Epithelial cell of proximal tubule (primary cell): Measurements from ENCODE around the gene SEPTIN1. TPM values are rescaled to one million over a fixed set of nuclear protein-coding genes. Genes with fewer than 3 reads are reported as not detected.

Experiments
- DNase-seq: peaks from one replicate; pipeline ENCODE4 v3.0.0-alpha.2; 2011; ENCODE audit warnings: low read depth
- H3K4me3 ChIP-seq: 2 replicates; pipeline ENCODE4 v1.5.1; 2011; ENCODE audit warnings: low read depth, mild to moderate bottlenecking, low read length
- total RNA-seq: library from RNA; depleted of rRNA; stranded (reverse); fragments of >200 nt; gene quantifications from 2 replicates; pipeline ENCODE4 v1.2.3, GENCODE V29; 2015
- TF ChIP-seq, protein P1 (sequence below): conservative IDR thresholded peaks from 2 replicates; pipeline ENCODE4 v1.5.1; 2012; ENCODE audit warnings: low read depth, mild to moderate bottlenecking, low read length

SEPTIN1 gene
- total RNA-seq, 1 donor from 2014 or later: 0.23 TPM

DNA sequence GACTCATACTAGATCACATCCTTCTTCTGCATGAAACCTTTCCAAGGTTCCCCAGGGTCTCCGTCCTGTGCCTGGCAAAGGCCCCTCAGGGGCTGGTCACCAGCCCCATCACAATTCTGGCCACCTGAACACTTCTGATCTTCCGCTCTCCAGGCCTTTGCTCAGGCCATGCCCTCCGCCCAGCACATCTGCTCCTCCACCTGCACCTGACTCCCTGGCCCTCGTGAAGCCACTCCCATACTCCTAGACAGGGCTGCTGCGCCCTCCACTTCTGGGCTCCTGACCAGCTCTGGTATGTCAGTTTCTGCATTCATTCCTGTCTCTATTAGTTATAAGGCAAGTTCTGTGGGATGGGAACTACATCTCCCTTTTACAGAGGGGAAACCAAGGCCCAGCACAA, 9.6 kb downstream of the SEPTIN1 start:
- DNase-seq: no peak
- TF ChIP-seq, protein P1, sequence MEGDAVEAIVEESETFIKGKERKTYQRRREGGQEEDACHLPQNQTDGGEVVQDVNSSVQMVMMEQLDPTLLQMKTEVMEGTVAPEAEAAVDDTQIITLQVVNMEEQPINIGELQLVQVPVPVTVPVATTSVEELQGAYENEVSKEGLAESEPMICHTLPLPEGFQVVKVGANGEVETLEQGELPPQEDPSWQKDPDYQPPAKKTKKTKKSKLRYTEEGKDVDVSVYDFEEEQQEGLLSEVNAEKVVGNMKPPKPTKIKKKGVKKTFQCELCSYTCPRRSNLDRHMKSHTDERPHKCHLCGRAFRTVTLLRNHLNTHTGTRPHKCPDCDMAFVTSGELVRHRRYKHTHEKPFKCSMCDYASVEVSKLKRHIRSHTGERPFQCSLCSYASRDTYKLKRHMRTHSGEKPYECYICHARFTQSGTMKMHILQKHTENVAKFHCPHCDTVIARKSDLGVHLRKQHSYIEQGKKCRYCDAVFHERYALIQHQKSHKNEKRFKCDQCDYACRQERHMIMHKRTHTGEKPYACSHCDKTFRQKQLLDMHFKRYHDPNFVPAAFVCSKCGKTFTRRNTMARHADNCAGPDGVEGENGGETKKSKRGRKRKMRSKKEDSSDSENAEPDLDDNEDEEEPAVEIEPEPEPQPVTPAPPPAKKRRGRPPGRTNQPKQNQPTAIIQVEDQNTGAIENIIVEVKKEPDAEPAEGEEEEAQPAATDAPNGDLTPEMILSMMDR: no peak
- H3K4me3 ChIP-seq: no peak overlapping the region

DNA sequence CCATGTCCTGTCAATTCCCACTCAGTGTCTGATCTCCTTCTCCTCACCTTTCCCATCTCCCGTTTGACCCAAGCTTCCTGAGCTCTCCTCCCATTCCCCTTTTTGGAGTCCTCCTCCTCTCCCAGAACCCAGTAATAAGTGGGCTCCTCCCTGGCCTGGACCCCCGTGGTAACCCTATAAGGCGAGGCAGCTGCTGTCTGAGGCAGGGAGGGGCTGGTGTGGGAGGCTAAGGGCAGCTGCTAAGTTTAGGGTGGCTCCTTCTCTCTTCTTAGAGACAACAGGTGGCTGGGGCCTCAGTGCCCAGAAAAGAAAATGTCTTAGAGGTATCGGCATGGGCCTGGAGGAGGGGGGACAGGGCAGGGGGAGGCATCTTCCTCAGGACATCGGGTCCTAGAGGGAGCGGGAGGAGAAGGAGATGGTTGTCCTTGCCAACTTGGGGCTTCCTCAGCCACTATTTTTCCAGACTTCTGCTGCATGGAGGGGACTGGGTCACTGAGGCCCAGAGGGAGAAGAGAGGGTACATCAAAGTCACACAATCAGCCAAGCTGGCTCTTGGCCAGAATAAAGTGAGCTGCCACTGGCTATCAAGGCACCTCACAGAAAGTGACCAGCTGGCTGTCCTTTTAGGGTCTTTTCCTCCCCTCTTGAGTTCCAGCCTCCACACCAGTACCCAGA, 10.2 kb downstream of the SEPTIN1 start:
- H3K4me3 ChIP-seq: no peak overlapping the region
- DNase-seq: no peak
- TF ChIP-seq, protein P1: no peak

DNA sequence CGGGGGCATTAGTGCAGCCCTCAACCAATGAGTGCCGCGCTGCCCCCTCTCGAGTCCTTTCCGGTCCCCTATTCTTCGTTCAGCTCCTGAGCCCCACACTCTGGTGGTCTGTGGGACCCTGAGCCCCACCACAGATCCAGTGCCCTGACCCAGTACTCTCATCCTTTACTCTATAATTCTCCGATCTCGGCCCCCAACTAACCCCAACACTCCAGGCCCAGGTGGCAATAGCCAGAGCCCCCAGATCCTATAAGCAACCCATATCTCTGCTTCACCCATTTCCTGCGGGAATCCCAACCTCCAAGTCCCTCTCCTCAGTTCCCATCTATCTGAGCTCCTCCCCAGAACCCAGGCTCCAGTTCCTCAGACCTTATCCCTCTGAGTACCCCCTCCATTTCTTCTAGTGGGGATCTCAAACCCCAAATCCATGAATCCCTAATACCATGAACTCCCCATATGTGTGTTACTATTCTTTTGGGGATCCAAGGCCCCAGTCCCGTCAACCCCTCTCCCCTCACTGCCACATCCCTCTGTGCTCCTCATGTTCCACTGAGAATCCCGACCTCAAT, 11.0 kb downstream of the SEPTIN1 start:
- peak overlapping the region; percentile 61 for H3K4me3 ChIP-seq
- DNase-seq: no peak
- TF ChIP-seq, protein P1: no peak

DNA sequence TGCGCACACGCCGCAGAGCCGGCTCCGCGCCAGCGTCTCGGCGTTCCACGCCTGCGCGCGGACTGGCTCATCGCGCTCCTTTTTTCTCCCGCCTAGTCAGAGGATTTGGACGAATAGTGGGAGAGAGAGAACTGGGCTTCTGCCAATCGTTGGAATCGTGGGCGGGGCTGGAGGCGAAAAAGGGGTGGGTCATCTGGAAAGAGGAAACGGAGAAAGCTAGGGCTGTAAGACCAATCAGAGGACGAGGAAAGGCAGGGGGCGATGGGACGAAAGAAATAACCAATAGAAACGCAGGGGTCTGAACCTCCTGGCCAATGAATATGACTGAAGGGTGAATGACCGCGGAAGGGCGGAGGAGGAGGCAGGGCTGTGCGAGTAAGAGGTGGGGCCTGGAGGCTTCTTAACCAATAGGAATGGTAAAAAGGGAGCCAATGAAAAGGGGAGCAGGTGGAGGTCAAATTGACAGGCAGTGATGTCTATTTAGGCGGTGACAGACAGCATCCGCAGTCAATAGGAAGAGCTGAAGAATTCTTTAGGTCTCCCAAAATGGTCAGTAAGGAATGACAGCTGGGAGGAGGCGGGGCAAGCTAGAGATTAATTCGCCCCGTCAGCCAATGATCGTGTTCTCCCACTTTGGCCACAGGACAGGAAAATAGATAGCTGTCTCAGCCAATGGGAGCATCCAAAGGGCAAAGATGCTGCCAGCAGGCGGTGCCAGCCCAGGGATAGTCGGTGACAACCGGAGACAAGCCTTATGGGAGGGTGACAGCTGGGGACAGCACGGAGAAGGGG, 11.7 kb downstream of the SEPTIN1 start, which contains the start of gene TBC1D10B:
Gene TBC1D10B (minus strand): TSS at position 39 of the 792 bp plus-strand sequence. CDS start 311 bp downstream, outside the sequence.
- peak; percentile 100 for DNase-seq
- H3K4me3 ChIP-seq: peak within 1 kb of the TSS; percentile 87
- TF ChIP-seq, protein P1: peak; percentile 33

DNA sequence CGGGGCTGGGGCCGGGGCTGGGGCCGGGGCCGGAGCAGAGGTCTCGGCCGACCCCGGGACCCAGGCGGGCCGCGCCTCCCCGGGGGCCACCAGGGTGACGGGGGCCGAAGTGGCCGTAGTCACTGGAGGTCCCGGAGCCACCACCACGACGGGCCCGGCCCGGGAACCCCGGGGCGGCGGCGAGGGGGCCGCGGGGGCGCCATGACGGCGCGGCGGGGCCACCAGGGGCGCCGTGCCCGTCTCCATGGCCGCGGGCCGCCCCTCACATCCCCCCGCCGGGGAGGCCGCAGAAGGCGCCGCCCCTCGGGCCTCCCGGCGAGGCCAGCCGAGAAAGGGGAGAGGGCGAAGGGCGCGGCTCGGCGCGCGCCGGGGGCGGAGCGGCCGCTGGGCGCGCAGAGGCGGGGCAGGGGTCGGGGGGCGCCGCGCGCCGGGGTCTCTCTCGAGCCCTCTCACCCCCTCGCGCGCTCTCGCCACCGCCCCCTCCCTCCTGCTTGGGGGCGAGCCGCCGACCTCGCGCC, 12.4 kb downstream of the SEPTIN1 start:
- DNase-seq: no peak
- TF ChIP-seq, protein P1: no peak
- peak overlapping the region; percentile 87 for H3K4me3 ChIP-seq

DNA sequence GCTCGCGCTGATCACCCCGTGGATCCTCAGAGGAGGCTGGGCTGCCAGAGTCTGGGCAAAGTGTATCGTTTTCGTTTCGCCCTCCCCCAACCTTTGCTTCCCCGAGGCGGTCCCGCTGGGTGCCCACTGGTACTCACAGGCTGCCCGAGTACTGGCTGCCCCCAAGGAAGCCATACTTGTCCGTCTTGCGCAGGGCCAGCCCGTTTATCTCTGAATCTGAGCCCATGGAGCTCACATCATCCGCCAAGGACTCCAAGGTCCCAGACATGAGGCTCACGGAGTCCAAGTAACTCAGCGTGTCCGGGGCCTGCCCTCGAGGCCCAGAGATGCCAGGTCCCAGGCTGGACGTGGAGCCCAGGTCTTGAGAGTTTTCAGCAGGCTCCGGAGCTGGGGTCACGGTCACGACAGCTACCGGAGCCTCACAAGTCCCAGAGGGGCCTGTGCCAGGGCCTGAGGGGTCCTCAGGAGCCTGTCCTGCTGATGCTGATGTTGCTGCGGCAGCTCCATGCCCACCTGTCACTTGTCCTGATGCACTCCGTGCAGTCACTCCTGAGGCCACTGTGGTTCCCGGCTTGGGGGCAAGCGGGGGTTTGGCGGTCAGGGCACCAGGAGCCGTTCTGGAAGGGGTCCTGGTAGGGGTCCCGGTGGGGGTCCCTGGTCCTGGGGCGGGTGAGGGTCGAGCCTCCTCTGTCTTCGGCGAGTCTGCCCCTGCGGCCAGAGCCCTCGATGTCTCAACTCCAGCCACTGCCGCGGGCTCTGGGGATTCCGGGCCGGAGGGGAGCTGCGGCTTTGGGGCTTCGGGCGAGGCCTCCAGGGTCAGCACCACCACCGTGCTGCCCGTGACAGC, 13.0 kb downstream of the SEPTIN1 start:
- TF ChIP-seq, protein P1: no peak
- no peak for DNase-seq
- H3K4me3 ChIP-seq: peak overlapping the region; percentile 87
